Chondrocyte (in vitro differentiated cells): ENCODE data around the gene CD40. TPM values are rescaled to one million over a fixed set of nuclear protein-coding genes. Genes with fewer than 3 reads are reported as not detected.

Experiments
- DNase-seq: peaks from one replicate; pipeline ENCODE4 v3.0.0; 2021; ENCODE audit warnings: mixed read lengths, low spot score
- H3K27ac Mint-ChIP-seq: one replicate; pipeline ENCODE4 v1.8.0; 2021; ENCODE audit warnings: mild to moderate bottlenecking, moderate library complexity, mixed read lengths; ENCODE audit not compliant: unreplicated experiment
- H3K27me3 Mint-ChIP-seq: 2 replicates; pipeline ENCODE4 v1.8.0; 2021; ENCODE audit warnings: low read depth, mixed read lengths
- H3K36me3 Mint-ChIP-seq: 2 replicates; pipeline ENCODE4 v1.8.0; 2021; ENCODE audit warnings: low read depth, mixed read lengths
- H3K4me1 Mint-ChIP-seq: 2 replicates; pipeline ENCODE4 v1.8.0; 2021; ENCODE audit warnings: low read depth, mild to moderate bottlenecking, mixed read lengths
- H3K4me3 Mint-ChIP-seq: one replicate; pipeline ENCODE4 v1.8.0; 2021; ENCODE audit warnings: mild to moderate bottlenecking, moderate library complexity, mixed read lengths; ENCODE audit not compliant: unreplicated experiment
- H3K9me3 Mint-ChIP-seq: 2 replicates; pipeline ENCODE4 v1.8.0; 2021; ENCODE audit warnings: low read depth, mixed read lengths
- total RNA-seq: library from RNA; stranded (reverse); gene quantifications from 3 replicates; pipeline ENCODE4 v1.2.1, GENCODE V29; 2021
- TF ChIP-seq, protein P1 (sequence below): fragments of 200-600 bp; sonication (generic); IDR thresholded peaks from 2 replicates; pipeline ENCODE4 v1.5.0; 2021; ENCODE audit warnings: antibody characterized with exemption, mild to moderate bottlenecking, moderate library complexity

CD40 gene
- total RNA-seq, 1 donor from 2014 or later, result 2.5 TPM

DNA sequence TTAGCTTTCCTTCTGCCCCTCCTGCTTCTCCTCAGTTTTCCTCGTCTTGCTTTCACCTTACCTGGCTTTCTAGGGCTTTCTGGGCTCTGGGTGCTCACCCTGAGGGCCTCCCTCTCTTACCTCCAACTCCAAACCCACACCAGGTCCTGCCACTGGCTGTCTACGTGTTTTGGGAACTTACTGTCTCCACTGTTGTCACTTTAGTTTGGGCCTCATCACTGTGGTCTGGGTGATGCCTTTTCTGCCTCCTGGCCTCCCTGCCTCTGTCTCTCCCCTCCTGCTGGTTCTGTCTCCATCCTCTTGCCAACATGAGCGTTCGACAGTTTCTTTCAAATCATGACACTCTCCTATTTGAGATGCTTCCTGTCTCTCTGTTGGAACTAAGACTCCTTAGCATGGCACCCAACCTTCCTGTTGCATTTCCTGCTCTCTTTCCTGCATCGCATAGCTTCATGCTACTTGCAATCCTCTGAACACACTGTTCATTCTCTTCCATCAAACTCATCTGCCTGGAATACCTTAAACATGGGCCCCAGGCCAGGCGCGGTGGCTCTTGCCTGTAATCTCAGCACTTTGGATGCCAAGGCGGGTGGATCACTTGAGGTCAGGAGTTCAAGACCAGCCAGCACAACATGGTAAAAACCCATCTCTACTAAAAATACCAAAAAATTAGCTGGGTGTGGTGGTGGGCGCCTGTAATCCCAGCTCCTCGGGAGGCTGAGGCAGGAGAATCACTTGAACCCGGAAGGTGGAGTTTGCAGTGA is 5.5 kb downstream of the CD40 start:
- H3K27ac Mint-ChIP-seq, result peak overlapping the region; percentile 42
- peaks cover 6% of the 10 kb centered on the region for H3K4me1 Mint-ChIP-seq
- peaks cover 3% of the 10 kb centered on the region for H3K36me3 Mint-ChIP-seq
- H3K4me3 Mint-ChIP-seq, result no peak overlapping the region
- DNase-seq, result peak; percentile 25
- TF ChIP-seq, protein P1, sequence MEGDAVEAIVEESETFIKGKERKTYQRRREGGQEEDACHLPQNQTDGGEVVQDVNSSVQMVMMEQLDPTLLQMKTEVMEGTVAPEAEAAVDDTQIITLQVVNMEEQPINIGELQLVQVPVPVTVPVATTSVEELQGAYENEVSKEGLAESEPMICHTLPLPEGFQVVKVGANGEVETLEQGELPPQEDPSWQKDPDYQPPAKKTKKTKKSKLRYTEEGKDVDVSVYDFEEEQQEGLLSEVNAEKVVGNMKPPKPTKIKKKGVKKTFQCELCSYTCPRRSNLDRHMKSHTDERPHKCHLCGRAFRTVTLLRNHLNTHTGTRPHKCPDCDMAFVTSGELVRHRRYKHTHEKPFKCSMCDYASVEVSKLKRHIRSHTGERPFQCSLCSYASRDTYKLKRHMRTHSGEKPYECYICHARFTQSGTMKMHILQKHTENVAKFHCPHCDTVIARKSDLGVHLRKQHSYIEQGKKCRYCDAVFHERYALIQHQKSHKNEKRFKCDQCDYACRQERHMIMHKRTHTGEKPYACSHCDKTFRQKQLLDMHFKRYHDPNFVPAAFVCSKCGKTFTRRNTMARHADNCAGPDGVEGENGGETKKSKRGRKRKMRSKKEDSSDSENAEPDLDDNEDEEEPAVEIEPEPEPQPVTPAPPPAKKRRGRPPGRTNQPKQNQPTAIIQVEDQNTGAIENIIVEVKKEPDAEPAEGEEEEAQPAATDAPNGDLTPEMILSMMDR, result no peak
- peaks cover 42% of the 10 kb centered on the region for H3K27me3 Mint-ChIP-seq
- no peaks in the 10 kb centered on the region for H3K9me3 Mint-ChIP-seq

DNA sequence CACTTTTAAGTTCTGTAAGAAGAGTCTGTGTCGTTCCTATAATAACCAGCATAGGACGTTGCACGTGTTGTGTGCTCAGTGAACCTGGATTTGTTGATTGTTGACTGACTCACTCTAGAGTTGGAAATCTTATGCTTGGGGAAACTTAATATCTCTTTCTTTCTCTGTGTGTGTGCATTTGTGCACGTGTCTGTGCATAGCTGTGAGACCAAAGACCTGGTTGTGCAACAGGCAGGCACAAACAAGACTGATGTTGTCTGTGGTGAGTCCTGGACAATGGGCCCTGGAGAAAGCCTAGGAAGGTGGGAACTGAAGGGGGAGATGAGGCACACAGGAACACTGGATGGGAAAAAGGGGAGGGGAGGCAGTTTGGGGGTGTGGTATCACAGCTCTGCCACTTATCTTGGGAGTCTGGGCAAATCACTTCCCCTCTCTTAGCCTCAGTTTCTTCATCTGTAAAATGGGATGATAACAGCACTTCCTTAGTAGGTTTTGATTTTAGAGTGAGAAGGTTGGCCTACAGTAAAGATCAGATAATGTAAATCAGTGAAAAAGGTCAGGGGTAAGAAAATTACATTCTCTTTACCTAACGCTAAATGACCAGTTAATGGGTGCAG is 8.4 kb downstream of the CD40 start:
- no peak overlapping the region for H3K27ac Mint-ChIP-seq

DNA sequence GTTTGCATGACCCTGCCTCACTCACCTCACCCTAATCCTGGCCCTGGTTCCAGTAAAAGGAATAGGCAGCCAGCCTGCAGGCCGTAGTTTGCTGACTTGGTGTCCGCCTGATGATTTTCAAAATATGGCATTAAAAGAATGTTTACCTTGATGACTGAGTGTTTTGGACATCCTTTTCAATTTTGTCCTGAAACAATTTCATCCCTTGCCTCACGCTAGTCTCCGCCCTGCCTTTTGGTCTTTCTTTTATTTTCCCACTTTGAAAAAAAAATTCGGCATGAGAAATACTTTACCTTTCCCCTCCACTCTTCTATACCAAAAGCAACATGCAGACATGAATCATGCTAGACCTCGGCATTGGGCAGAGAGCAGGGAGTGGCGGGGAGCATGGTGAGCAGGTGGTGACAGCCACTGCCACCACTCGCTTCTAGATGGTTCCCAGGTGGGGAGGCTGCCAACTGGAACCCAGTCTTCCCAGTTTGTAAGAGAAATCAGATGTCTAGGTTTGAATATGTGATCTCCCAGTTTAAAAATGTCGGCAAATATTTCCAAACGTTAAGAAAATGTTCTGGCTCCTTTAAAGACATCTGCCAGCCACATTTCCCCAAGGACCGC is 9.4 kb downstream of the CD40 start:
- TF ChIP-seq, protein P1, result no peak

More for the DNA sequence above, 8.4 kb downstream of the CD40 start:
- H3K36me3 Mint-ChIP-seq, result peaks cover 3% of the 10 kb centered on the region
- no peaks in the 10 kb centered on the region for H3K9me3 Mint-ChIP-seq
- DNase-seq, result peak; percentile 13
- TF ChIP-seq, protein P1, result no peak
- peaks cover 12% of the 10 kb centered on the region for H3K4me1 Mint-ChIP-seq
- H3K4me3 Mint-ChIP-seq, result no peak overlapping the region
- H3K27me3 Mint-ChIP-seq, result peaks cover 61% of the 10 kb centered on the region

DNA sequence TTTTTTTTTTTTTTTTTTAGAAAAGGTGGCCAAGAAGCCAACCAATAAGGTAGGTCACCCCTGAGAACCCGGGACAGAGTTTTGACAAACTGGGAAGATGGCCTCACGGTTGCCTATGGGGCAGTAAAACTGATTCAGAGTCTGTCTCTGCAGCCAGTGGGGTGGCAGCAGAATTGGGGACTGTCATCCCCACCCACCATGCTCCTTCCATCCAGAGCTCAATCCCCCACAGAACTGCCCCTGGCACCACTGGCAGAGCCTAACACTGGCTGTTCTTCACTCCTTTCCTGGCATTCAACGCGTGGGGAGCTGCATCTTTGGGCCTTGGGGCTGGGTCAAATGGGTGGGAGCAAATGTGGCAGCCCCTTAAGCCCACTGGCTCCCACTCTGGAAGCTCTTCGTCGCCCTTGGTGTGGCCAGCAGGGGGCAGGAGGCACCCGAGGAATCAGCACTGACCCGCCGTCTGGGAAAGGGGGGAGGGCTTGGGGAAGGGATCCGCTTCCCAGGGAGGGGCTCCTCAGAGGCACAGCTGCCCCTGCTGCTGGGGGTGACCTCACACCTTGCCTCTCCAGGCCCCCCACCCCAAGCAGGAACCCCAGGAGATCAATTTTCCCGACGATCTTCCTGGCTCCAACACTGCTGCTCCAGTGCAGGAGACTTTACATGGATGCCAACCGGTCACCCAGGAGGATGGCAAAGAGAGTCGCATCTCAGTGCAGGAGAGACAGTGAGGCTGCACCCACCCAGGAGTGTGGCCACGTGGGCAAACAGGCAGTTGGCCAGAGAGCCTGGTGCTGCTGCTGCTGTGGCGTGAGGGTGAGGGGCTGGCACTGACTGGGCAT is 10.4 kb downstream of the CD40 start:
- peaks cover 15% of the 10 kb centered on the region for H3K4me1 Mint-ChIP-seq
- no peak overlapping the region for H3K27ac Mint-ChIP-seq
- peak; percentile 87 for DNase-seq
- no peak overlapping the region for H3K4me3 Mint-ChIP-seq
- H3K27me3 Mint-ChIP-seq, result peaks cover 59% of the 10 kb centered on the region
- no peaks in the 10 kb centered on the region for H3K9me3 Mint-ChIP-seq
- TF ChIP-seq, protein P1, result peak; percentile 81
- H3K36me3 Mint-ChIP-seq, result peaks cover 3% of the 10 kb centered on the region

More for the DNA sequence above, 9.4 kb downstream of the CD40 start:
- Mint-ChIP-seq H3K4me3 (no peak overlapping the region), H3K27me3 (peaks cover 60% of the 10 kb centered on the region), H3K27ac (no peak overlapping the region), H3K4me1 (peaks cover 10% of the 10 kb centered on the region), H3K36me3 (peaks cover 3% of the 10 kb centered on the region), H3K9me3 (no peaks in the 10 kb centered on the region)
- peak; percentile 30 for DNase-seq
